Stomach (tissue), 4 donors: ENCODE data around the gene EMP3.

Experiments
- EP300 ChIP-seq: sonication (generic); formaldehyde crosslinking; IDR thresholded peaks from one replicate; pipeline ENCODE4 v1.6.1; 2017; ENCODE audit warnings: antibody characterized with exemption
- POLR2A ChIP-seq, 4 donors: fragments of 450-650 bp; IDR thresholded peaks; one replicate each; pipeline ENCODE4 v1.6.1; 2016; ENCODE audit warnings: antibody characterized with exemption in 4 of 4, control low read depth in 2 of 4, mild to moderate bottlenecking in 1 of 4, moderate library complexity in 1 of 4
- POLR2AphosphoS5 ChIP-seq, 3 donors: sonication (generic); formaldehyde crosslinking; IDR thresholded peaks; one replicate each; pipeline ENCODE4 v1.6.1; 2016; ENCODE audit warnings: antibody characterized with exemption in 3 of 3
- TF ChIP-seq, protein P1 (sequence below), 7 experiments: fragments of 450-650 bp in 4 of 7; fragments of 200-600 bp in 3 of 7; sonication (generic) in 3 of 7; IDR thresholded peaks; one replicate each; pipeline ENCODE4 v1.5.1; 2016 to 2019; ENCODE audit warnings: antibody characterized with exemption in 7 of 7, control low read depth in 2 of 7, mild to moderate bottlenecking in 1 of 7

GRCh38 chr19:48370955-48371354, 45.6 kb downstream of the EMP3 start:
- TF ChIP-seq, protein P1, sequence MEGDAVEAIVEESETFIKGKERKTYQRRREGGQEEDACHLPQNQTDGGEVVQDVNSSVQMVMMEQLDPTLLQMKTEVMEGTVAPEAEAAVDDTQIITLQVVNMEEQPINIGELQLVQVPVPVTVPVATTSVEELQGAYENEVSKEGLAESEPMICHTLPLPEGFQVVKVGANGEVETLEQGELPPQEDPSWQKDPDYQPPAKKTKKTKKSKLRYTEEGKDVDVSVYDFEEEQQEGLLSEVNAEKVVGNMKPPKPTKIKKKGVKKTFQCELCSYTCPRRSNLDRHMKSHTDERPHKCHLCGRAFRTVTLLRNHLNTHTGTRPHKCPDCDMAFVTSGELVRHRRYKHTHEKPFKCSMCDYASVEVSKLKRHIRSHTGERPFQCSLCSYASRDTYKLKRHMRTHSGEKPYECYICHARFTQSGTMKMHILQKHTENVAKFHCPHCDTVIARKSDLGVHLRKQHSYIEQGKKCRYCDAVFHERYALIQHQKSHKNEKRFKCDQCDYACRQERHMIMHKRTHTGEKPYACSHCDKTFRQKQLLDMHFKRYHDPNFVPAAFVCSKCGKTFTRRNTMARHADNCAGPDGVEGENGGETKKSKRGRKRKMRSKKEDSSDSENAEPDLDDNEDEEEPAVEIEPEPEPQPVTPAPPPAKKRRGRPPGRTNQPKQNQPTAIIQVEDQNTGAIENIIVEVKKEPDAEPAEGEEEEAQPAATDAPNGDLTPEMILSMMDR (IDR thresholded peaks at IDR 0.05): no peak
- TF ChIP-seq POLR2A (IDR thresholded peaks at IDR 0.05) (no peak), POLR2AphosphoS5 (IDR thresholded peaks at IDR 0.05) (no peak), EP300 (no peak)
